ENCODE data around the gene RNF222. TPM values are rescaled to one million over a fixed set of nuclear protein-coding genes. Genes with fewer than 3 reads are reported as not detected.

RNF222 gene
- total and polyA plus RNA-seq, 2 of the 4 experiments (the other 2 are of a cell fraction) = not detected

GRCh38 chr17:8368193-8368592 is 29.4 kb downstream of the RNF222 start:
- H3K79me1 ChIP-seq (ENCODE audit: low read depth in 1 of 2, low read length in 2 of 2) = peaks cover 5 to 13% of the 10 kb centered on the region in 2 experiments
- ChIA-PET POLR2A (ENCODE audit: unreplicated experiment) (no interaction called here), CTCF (interaction anchor here (0.6 kb wide), 1 partner anchor 42 kb away, joined by 3 read pairs; no protein-coding TSS in a partner anchor)
- no peak overlapping the region for H2BK5ac ChIP-seq (ENCODE audit: low read depth, low read length, poor library complexity, severe bottlenecking)
- no peak overlapping the region for H3K14ac ChIP-seq (replicated peaks; ENCODE audit: low read depth, low read length)
- no peak overlapping the region for H2BK20ac ChIP-seq (ENCODE audit: low read depth, low read length)
- H3K36me3 ChIP-seq (ENCODE audit: control insufficient read depth, insufficient read depth, low read length) = peaks cover 15% of the 10 kb centered on the region
- H3K9me3 ChIP-seq (ENCODE audit: control insufficient read depth, insufficient read depth, low read length) = no peaks in the 10 kb centered on the region
- no CpG with 5 or more reads among the region's 3 CpGs for WGBS, 2 experiments (ENCODE audit: extremely low coverage in 2 of 2, insufficient read length in 1 of 2)
- no peak overlapping the region for H2AK5ac ChIP-seq (ENCODE audit: low read depth, low read length)
- H4K5ac ChIP-seq (ENCODE audit: low read depth, low read length) = no peak overlapping the region
- H2BK120ac ChIP-seq (ENCODE audit: low read depth, low read length) = no peak overlapping the region
- TF ChIP-seq ELK1 (IDR thresholded peaks at IDR 0.05; ENCODE audit: borderline replicate concordance, low read depth, low read length) = no peak
- no peak for TF ChIP-seq CTCF (conservative IDR thresholded peaks at IDR 0.05; ENCODE audit: low read depth, low read length)
- TF ChIP-seq FOS (IDR thresholded peaks at IDR 0.05; ENCODE audit: low read depth, low read length) = no peak
- TF ChIP-seq POLR2A (IDR thresholded peaks at IDR 0.05; ENCODE audit: low read depth, low read length) = no peak
- no peak for TF ChIP-seq RCOR1 (IDR thresholded peaks at IDR 0.05; ENCODE audit: insufficient replicate concordance, low read length)
- TF ChIP-seq NFE2L2 (IDR thresholded peaks at IDR 0.05; ENCODE audit: low read depth, low read length) = no peak
- no peaks in the 10 kb centered on the region; the same call in 1 of the 2 replicates for H4K20me1 ChIP-seq (ENCODE audit: insufficient read depth, low read length)
- H3K4ac ChIP-seq (ENCODE audit: low read depth, low read length) = no peak overlapping the region
- BruUV-seq (replicated peaks) = no TSS peak
- no peak overlapping the region for H3K56ac ChIP-seq (ENCODE audit: extremely low read depth, insufficient read depth, low read length)
- no peak overlapping the region for H4K91ac ChIP-seq (ENCODE audit: insufficient read depth, low read depth, low read length)
- H3K27me3 ChIP-seq (ENCODE audit: control insufficient read depth, insufficient read depth, low read length) = no peaks in the 10 kb centered on the region
- no peak overlapping the region for H3K4me2 ChIP-seq (ENCODE audit: low read depth, low read length)
- in situ Hi-C loops (cut with MboI; ENCODE audit: low sequenced_read_pairs) (no loop called here), intact Hi-C loops (cut with micrococcal nuclease) (no loop called here), dilution Hi-C loops (cut with HindIII; ENCODE audit: low sequenced_read_pairs, unreplicated experiment) (no loop called here)
- no peak overlapping the region for H3K23ac ChIP-seq (ENCODE audit: low read depth, low read length)
- H2AFZ ChIP-seq (replicated peaks; ENCODE audit: low read length, poor library complexity) = no peak overlapping the region
- no peak overlapping the region for H2BK15ac ChIP-seq (ENCODE audit: low read depth, low read length)
- H3K27ac ChIP-seq (ENCODE audit: insufficient read depth, low read length) = no peak overlapping the region
- H3K9ac ChIP-seq (ENCODE audit: low read depth, low read length) = no peak overlapping the region
- ATAC-seq (ENCODE audit: low read depth) (no peak), DNase-seq (no peak)
- peaks cover 17% of the 10 kb centered on the region for H3K4me1 ChIP-seq (ENCODE audit: control insufficient read depth, insufficient read depth, low read length)
- H3K18ac ChIP-seq (ENCODE audit: low read depth, low read length) = no peak overlapping the region
- H3K9me1 ChIP-seq (ENCODE audit: insufficient read depth, low read length) = peaks cover 16% of the 10 kb centered on the region
- no peak overlapping the region for H4K8ac ChIP-seq (ENCODE audit: low read depth in 2 of 2, low read length in 2 of 2)
- H3K4me3 ChIP-seq (ENCODE audit: insufficient read depth, low read depth, low read length) = no peak overlapping the region
- H2AK9ac ChIP-seq (replicated peaks; ENCODE audit: low read depth, low read length, poor library complexity) = no peak overlapping the region

Data from IMR-90 (cell line).